ENCODE results near the gene SOCS3.
A peak's percentile ranks its signal among the peaks of the same experiment; 100 is the strongest.

SOCS3 gene

GRCh38 chr17:78361225-78361701 lies 1.4 kb upstream of the SOCS3 start:
- no peak for DNase-seq (ENCODE audit: low read depth)
- no peak overlapping the region for H3K4me3 ChIP-seq (ENCODE audit: low read length)
- TF ChIP-seq CTCF (conservative IDR thresholded peaks at IDR 0.05; ENCODE audit: low read depth, low read length) = no peak

GRCh38 chr17:78360371-78361224 lies 721 bp upstream of the SOCS3 start:
- TF ChIP-seq CTCF (conservative IDR thresholded peaks at IDR 0.05; ENCODE audit: low read depth, low read length) = peak; percentile 90
- no peak for DNase-seq (ENCODE audit: low read depth)
- peak overlapping the region; percentile 54 for H3K4me3 ChIP-seq (ENCODE audit: low read length)

- TF ChIP-seq CTCF (conservative IDR thresholded peaks at IDR 0.05; ENCODE audit: low read depth, low read length) = no peak
- no peak for DNase-seq (ENCODE audit: low read depth)
- peak overlapping the region; percentile 86 for H3K4me3 ChIP-seq (ENCODE audit: low read length)
These were observed 418 bp downstream of the SOCS3 start for GRCh38 chr17:78359321-78359996.

GRCh38 chr17:78358538-78359320 lies 1.1 kb downstream of the SOCS3 start:
- TF ChIP-seq CTCF (conservative IDR thresholded peaks at IDR 0.05; ENCODE audit: low read depth, low read length) = no peak
- peak overlapping the region; percentile 86 for H3K4me3 ChIP-seq (ENCODE audit: low read length)
- no peak for DNase-seq (ENCODE audit: low read depth)

- peak overlapping the region; percentile 86 for H3K4me3 ChIP-seq (ENCODE audit: low read length)
These were observed 2.0 kb downstream of the SOCS3 start for GRCh38 chr17:78357672-78358537.

More at GRCh38 chr17:78357672-78358537, 2.0 kb downstream of the SOCS3 start:
- TF ChIP-seq CTCF (conservative IDR thresholded peaks at IDR 0.05; ENCODE audit: low read depth, low read length) = no peak
- no peak for DNase-seq (ENCODE audit: low read depth)
